T-helper 17 cell (primary cell): ENCODE results near the gene PIK3C3. TPM values are rescaled to one million over a fixed set of nuclear protein-coding genes. Genes with fewer than 3 reads are reported as not detected.
"Not testable (repeated sequence)": the region's sequence is repeated elsewhere in the genome, so short reads cannot be mapped to it uniquely, and the experiment has no call there.

Experiments
- ATAC-seq: fragments of 150-1000 bp; cut with Tn5 transposase; 2 replicates; pipeline ENCODE4 v1.10.0; 2021; ENCODE audit warnings: mild to moderate bottlenecking, moderate library complexity
- DNase-seq, 3 donors: peaks; one replicate each; pipeline versions ENCODE4 v3.0.0 to v3.0.0-alpha.2; 2020 to 2021
- H3K9me3 ChIP-seq: one replicate; pipeline ENCODE4 v1.7.0; 2013; ENCODE audit warnings: low read length, mild to moderate bottlenecking; ENCODE audit not compliant: control insufficient read depth, poor library complexity, severe bottlenecking
- H3K27ac Mint-ChIP-seq: one replicate; pipeline ENCODE4 v1.8.0; 2022; ENCODE audit warnings: mild to moderate bottlenecking, moderate library complexity, mixed read lengths
- H3K27me3 Mint-ChIP-seq: one replicate; pipeline ENCODE4 v1.8.0; 2022; ENCODE audit warnings: mixed read lengths
- H3K36me3 Mint-ChIP-seq: one replicate; pipeline ENCODE4 v1.8.0; 2022; ENCODE audit warnings: low read depth, mixed read lengths
- H3K4me1 Mint-ChIP-seq: one replicate; pipeline ENCODE4 v1.8.0; 2022; ENCODE audit warnings: mild to moderate bottlenecking, mixed read lengths
- H3K4me3 Mint-ChIP-seq: one replicate; pipeline ENCODE4 v1.8.0; 2022; ENCODE audit warnings: mild to moderate bottlenecking, moderate library complexity, mixed read lengths
- total RNA-seq, 4 donors: library from RNA in 2 of 4; stranded (reverse) in 2 of 4; gene quantifications; one replicate each; pipeline ENCODE4 v1.2.3 and lab custom pipeline; 2022 to 2026

The PIK3C3 gene
- total RNA-seq, 2 donors from 2014 or later, result 53.2 to 57.4 TPM

DNA sequence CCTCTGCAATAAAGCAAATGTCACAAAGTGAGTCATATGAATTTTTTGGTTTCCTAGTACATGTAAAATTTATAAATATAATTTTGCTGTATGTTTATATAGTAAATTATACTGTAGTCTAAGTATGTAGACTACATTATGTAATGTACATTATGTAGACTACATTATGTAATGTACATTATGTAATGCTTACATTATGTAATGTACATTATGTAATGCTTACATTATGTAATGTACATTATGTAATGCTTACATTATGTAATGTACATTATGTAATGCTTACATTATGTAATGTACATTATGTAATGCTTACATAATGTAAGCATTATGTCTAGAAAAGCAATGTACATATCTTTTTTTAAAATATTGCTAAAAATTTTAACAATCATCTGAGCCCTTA, 54.4 kb downstream of the PIK3C3 start:
- H3K4me3 Mint-ChIP-seq, DNase-seq, H3K27ac Mint-ChIP-seq, H3K36me3 Mint-ChIP-seq, ATAC-seq, H3K9me3 ChIP-seq, H3K27me3 Mint-ChIP-seq: not testable (repeated sequence)
- H3K4me1 Mint-ChIP-seq, result peaks cover 12% of the 10 kb centered on the region

DNA sequence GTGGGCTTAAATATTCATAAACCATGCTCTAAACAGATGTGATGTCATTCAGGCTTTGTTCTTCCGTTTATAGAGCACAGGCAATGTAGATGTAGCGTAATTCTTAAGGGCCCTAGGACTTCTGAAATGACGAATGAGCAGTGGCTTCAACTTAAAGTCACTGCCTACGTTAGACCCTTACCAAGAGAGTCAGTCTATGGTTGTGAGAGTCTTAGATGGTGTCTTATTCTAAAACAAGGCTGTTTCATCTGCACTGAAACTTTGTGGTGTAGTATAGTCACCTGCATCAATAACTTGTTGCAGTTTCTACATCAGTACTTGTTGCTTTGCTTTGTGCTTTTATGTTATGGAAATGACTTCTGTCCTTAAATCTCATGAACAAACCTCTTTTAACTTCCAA, 56.0 kb downstream of the PIK3C3 start:
- Mint-ChIP-seq H3K27me3 (no peaks in the 10 kb centered on the region), H3K4me3 (no peak overlapping the region), H3K36me3 (peaks cover 5% of the 10 kb centered on the region), H3K4me1 (peaks cover 12% of the 10 kb centered on the region), H3K27ac (no peak overlapping the region)
- no peaks in the 10 kb centered on the region for H3K9me3 ChIP-seq
- ATAC-seq (no peak), DNase-seq (no peak)

DNA sequence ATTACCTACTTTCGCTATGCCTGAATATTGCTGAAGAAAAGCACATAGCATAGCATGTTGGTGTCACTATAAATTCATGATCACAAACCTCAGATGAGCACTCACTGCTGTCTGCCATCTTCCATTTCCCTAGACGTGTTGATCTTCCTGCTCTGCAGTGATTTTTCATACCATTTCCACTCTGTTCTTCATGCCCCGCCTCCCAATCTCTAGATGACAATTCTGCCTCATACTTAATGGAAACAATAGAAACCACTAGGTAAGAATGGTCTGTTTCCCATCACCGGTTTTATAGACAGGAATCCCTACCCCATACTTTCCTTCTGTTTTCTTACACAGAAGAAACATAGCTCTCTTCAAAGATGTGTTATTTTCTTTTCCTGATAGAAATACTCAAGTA, 63.8 kb downstream of the PIK3C3 start:
- no peaks in the 10 kb centered on the region for H3K9me3 ChIP-seq
- peaks cover 9% of the 10 kb centered on the region for H3K4me1 Mint-ChIP-seq
- H3K4me3 Mint-ChIP-seq, result no peak overlapping the region
- peaks cover 5% of the 10 kb centered on the region for H3K36me3 Mint-ChIP-seq
- no peak for ATAC-seq
- no peaks in the 10 kb centered on the region for H3K27me3 Mint-ChIP-seq
- no peak overlapping the region for H3K27ac Mint-ChIP-seq
- DNase-seq, result no peak

DNA sequence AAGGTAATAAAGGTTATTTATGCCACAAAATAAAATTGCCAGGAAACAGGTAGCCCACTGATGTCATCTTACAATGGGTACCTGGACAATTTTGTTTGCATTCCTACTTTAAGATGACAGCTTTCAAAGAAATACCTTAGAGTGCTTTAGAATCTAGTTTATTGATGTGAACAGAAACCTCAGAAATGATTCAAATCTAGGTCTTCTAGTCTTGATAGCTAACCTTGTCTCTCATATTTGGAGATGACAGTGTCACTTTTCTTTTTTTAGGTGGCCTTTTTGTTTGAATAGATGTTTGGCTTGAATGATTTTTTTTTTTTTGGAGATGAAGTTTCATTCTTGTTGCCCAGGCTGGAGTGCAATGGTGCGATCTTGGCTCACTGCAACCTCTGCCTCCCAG, 69.1 kb downstream of the PIK3C3 start:
- no peak for DNase-seq
- H3K4me1 Mint-ChIP-seq, result peaks cover 10% of the 10 kb centered on the region
- H3K27ac Mint-ChIP-seq, result peak overlapping the region; percentile 83
- no peaks in the 10 kb centered on the region for H3K36me3 Mint-ChIP-seq
- H3K9me3 ChIP-seq, result no peaks in the 10 kb centered on the region
- H3K27me3 Mint-ChIP-seq, result no peaks in the 10 kb centered on the region
- H3K4me3 Mint-ChIP-seq, result no peak overlapping the region
- no peak for ATAC-seq

DNA sequence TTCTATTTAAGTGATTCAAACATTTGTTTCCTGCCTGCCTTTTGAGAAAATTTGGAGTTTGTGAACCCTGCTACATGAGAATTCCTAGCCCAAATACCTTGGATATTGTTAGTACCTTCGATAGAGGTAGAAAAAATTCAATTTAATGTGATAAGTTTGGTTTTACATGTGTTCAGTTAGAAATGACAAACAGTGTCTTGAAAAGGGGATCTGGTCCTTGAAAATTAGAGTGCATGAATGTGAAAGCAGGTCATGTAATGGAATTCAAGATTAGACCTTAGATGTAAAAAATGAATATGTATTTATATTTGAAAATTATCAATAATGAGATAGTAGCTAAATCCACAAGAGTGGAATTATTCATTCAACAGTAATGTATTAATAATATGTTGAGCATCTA, 70.5 kb downstream of the PIK3C3 start:
- Mint-ChIP-seq H3K27ac (no peak overlapping the region), H3K4me3 (no peak overlapping the region), H3K36me3 (no peaks in the 10 kb centered on the region), H3K4me1 (peaks cover 10% of the 10 kb centered on the region), H3K27me3 (no peaks in the 10 kb centered on the region)
- ATAC-seq (no peak), DNase-seq (no peak)
- H3K9me3 ChIP-seq, result no peaks in the 10 kb centered on the region

DNA sequence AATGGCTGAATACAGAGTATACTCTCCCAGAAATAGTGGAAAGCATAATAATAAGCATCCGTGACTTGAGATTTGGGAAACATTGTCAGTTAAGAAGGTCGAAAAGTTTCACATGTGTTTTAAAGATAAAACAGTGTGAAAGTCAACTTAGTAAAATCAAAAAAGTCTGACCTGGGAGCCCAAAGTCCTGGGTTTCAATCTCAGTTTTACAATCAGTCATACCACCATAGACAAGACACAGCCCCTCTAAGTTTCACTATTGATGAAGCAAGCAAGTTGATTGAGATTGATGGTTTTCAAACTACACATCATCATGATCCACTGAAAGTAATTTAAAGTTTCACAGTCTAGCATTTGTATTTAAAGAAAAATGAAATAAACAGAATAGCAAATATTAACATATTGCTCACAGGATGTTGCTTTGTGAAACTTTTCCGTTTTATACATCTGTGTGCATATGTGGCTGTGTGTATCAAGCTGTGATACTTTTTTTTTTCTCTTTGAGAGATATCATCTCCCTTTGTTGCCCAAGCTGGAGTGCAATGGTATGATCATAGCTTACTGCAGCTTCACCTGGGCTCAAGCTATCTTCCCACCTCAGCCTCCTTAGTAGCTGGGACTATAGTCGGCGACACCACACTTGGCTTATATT, 71.1 kb downstream of the PIK3C3 start:
- H3K4me1 Mint-ChIP-seq, result peaks cover 10% of the 10 kb centered on the region
- DNase-seq (no peak), ATAC-seq (no peak)
- H3K27ac Mint-ChIP-seq, result peak overlapping the region; percentile 34
- H3K27me3 Mint-ChIP-seq, result no peaks in the 10 kb centered on the region
- no peak overlapping the region for H3K4me3 Mint-ChIP-seq
- no peaks in the 10 kb centered on the region for H3K36me3 Mint-ChIP-seq
- H3K9me3 ChIP-seq, result no peaks in the 10 kb centered on the region

DNA sequence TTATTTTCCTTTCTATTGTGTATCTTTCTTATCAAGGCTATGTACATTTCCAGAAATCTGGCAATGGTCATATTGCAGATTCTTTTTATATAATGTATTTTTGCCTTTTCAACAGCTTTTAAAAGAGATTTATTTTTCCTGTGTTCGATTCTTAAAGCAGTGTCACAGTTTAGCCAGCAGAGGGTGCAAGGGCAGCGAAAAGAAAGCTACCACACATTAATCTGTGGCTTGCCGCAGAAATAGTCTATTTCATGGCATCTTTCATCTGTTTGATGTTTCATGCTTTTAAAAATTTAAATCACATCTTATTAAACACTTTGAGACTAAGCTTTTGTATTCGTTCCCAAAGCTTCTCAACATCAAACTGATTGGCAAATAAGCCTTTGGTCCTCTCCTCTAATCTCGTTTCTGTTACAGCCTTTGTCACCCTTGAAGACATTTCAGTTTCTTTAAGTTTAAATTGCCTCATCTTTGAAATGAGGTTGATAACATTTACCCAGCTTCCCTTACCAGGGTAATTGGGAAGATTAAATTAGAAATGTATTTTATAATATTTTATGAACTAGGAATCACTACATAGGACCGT, 73.3 kb downstream of the PIK3C3 start:
- H3K27ac Mint-ChIP-seq, result no peak overlapping the region
- no peaks in the 10 kb centered on the region for H3K9me3 ChIP-seq
- H3K27me3 Mint-ChIP-seq, result no peaks in the 10 kb centered on the region
- ATAC-seq, result peak; percentile 68
- peaks cover 7% of the 10 kb centered on the region for H3K4me1 Mint-ChIP-seq
- peak in 1 of 3 donors; percentile 11 for DNase-seq
- H3K36me3 Mint-ChIP-seq, result peaks cover 5% of the 10 kb centered on the region
- no peak overlapping the region for H3K4me3 Mint-ChIP-seq

DNA sequence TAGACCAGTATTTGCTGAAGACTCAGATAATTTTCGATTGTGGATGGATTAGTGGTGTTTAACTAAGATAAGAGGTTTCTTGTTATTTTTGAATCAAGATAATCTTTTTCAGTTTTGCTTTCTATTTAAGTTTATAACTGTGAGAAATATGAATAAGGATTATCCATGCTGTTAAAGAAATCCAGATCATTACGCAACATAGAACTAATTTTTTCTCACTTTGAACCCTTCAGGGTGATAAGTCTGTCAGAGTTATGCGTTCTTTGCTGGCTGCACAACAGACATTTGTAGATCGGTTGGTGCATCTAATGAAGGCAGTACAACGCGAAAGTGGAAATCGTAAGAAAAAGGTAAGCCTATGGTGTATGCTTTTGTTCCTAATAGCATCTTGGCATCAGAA, 74.1 kb downstream of the PIK3C3 start:
- Mint-ChIP-seq H3K36me3 (peaks cover 8% of the 10 kb centered on the region), H3K4me1 (peaks cover 6% of the 10 kb centered on the region), H3K27ac (no peak overlapping the region), H3K27me3 (no peaks in the 10 kb centered on the region), H3K4me3 (no peak overlapping the region)
- ATAC-seq (no peak), DNase-seq (no peak)
- H3K9me3 ChIP-seq, result no peaks in the 10 kb centered on the region

DNA sequence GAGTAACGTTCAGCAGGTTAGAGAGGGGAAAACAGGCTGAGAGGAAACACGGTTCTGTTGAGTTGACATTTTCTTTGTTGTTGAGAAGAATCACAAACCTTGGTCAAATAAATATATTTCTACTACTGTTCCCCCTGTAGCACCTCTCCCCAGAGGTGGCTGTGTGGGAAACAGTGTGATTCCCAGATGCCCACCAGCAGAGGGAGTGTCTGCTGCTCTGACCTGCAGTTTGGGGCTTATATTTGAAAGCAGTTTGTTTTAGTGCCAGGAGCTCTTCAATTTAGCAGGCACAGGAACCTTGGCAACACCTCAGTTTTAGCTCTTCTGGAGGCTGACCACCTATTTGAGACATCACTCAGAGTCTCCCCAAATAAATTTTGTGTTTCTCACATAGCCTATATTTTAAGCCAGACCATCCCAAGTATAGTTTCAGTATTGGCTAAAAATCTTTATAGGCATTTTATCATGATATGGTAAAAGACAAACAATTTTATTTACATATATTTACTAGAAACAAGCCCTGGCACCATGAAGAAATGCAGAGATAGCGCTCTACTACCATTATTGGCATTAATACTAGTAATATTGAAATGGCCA, 75.7 kb downstream of the PIK3C3 start:
- Mint-ChIP-seq H3K4me1 (no peaks in the 10 kb centered on the region), H3K27ac (peak overlapping the region; percentile 16), H3K36me3 (peaks cover 8% of the 10 kb centered on the region), H3K4me3 (no peak overlapping the region), H3K27me3 (no peaks in the 10 kb centered on the region)
- no peaks in the 10 kb centered on the region for H3K9me3 ChIP-seq
- DNase-seq, result no peak
- ATAC-seq, result no peak

DNA sequence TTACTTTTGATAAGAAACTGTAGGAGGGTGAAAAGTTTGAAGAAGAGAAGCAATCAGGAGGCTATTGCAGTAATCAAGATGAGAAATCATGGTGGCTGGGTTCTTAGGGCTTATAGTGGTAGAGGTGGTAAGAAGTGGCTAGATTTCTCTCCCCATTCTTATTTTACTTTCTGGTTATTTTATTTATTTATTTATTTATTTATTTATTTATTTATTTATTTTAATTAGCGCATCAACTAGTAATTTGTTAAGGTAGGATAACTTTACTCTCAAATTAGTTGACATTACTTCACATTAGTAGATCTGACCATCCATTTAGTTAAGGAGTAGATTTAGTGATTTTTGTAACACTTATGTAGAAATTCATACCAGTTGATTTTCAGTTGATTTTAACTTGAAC, 77.4 kb downstream of the PIK3C3 start:
- ATAC-seq, result no peak
- Mint-ChIP-seq H3K4me1 (no peaks in the 10 kb centered on the region), H3K27ac (no peak overlapping the region), H3K4me3 (no peak overlapping the region), H3K36me3 (peaks cover 9% of the 10 kb centered on the region), H3K27me3 (no peaks in the 10 kb centered on the region)
- no peaks in the 10 kb centered on the region for H3K9me3 ChIP-seq
- no peak for DNase-seq

DNA sequence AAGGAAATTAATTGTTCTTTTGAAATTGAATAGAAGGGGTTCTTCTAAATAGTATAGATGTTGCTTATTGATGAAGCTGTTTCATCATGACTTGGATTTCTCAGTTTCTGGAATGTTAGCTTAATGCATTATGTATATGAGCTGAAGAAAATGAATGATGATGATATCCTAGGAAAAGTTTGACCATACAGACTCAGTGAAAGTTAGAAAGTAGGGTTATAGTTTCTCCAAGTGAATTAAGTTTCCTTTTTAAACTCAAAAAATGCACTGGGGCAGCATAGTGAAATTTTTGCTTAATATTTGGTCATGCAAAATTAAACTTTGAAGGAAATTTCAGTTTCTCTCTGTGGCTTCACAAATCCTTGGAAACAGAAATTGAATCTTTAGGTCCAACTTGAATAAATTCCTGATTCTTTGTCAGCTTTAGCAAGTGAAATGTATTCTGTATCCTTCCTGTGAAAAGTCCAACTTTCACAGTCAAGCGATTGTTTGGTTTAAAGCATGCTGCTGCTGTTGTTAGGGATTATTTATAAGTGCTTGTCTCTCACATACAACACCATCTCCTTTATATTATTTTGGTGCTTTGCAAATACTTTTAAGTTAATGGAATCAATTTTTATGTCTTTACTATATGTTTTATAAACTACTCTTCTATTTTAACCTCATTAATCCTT, 78.2 kb downstream of the PIK3C3 start:
- no peak for DNase-seq
- ATAC-seq, result no peak
- H3K4me1 Mint-ChIP-seq, result no peaks in the 10 kb centered on the region
- H3K27ac Mint-ChIP-seq, result no peak overlapping the region
- H3K36me3 Mint-ChIP-seq, result peaks cover 10% of the 10 kb centered on the region
- no peaks in the 10 kb centered on the region for H3K27me3 Mint-ChIP-seq
- H3K9me3 ChIP-seq, result no peaks in the 10 kb centered on the region
- no peak overlapping the region for H3K4me3 Mint-ChIP-seq

DNA sequence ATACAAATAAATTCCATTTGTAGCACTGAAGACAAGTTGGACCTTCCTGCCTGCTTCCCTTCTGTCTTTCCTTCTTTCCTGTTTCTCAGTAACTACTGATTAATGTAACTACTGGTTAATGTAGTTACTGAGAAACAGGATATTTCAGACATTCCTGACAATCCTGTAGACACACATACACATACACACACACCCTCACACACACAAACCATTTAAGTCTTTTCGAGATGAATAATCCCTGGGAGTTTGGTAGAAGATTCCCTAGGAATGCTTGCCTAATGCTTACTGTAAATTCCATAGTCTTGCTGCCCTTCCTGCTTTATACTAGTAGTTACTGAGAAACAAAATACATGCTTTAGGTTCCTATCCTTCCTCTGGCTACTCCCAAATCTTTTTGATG, 83.9 kb downstream of the PIK3C3 start:
- no peaks in the 10 kb centered on the region for H3K9me3 ChIP-seq
- ATAC-seq, result no peak
- Mint-ChIP-seq H3K4me3 (no peak overlapping the region), H3K36me3 (peaks cover 10% of the 10 kb centered on the region), H3K27me3 (no peaks in the 10 kb centered on the region), H3K4me1 (peaks cover 8% of the 10 kb centered on the region), H3K27ac (peak overlapping the region; percentile 71)
- no peak for DNase-seq

DNA sequence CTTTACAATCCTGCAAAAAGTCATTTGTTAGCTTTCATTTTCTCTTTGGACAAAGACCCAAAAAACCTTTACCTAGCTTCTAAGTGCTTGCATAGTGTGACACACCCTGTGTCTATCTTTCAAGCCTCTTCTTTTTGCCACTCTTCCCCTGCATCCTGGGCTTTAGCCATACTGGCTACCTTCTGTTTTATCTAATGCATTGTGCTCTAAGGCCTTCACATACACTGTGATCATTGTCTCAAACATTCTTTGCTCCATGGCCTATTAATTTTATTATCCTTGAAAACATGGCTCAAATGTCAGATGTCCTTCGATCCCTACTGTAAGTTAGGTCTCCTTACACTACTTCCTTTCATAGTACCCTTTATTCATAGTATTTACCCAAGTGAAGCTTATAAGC, 84.4 kb downstream of the PIK3C3 start:
- Mint-ChIP-seq H3K36me3 (peaks cover 10% of the 10 kb centered on the region), H3K4me1 (peaks cover 8% of the 10 kb centered on the region), H3K27ac (peak overlapping the region; percentile 71), H3K27me3 (no peaks in the 10 kb centered on the region), H3K4me3 (no peak overlapping the region)
- H3K9me3 ChIP-seq, result no peaks in the 10 kb centered on the region
- DNase-seq (no peak), ATAC-seq (no peak)
